HUES6 (cell line): ENCODE data around the gene SPATA18.
A peak's percentile ranks its signal among the peaks of the same experiment; 100 is the strongest.
"Not testable (repeated sequence)": the region's sequence is repeated elsewhere in the genome, so short reads cannot be mapped to it uniquely, and the experiment has no call there.

Source experiments
- H3K27ac ChIP-seq: 2 replicates; pipeline ENCODE4 v1.7.0; 2013; ENCODE audit warnings: low read depth, mild to moderate bottlenecking, low read length, inconsistent platforms
- H3K27me3 ChIP-seq: 2 replicates; pipeline ENCODE4 v1.6.1; 2013; ENCODE audit warnings: low read length; ENCODE audit not compliant: control insufficient read depth, insufficient read depth
- H3K36me3 ChIP-seq: 2 replicates; pipeline ENCODE4 v1.6.1; 2013; ENCODE audit warnings: low read length; ENCODE audit not compliant: control insufficient read depth, insufficient read depth
- H3K4me1 ChIP-seq: 2 replicates; pipeline ENCODE4 v1.6.1; 2013; ENCODE audit warnings: low read length; ENCODE audit not compliant: control insufficient read depth, insufficient read depth
- H3K4me3 ChIP-seq: 2 replicates; pipeline ENCODE4 v1.5.1; 2013; ENCODE audit warnings: low read depth, low read length
- H3K9ac ChIP-seq: one replicate; pipeline ENCODE4 v1.6.1; 2013; ENCODE audit warnings: mild to moderate bottlenecking, low read length
- H3K9me3 ChIP-seq: 2 replicates; pipeline ENCODE4 v1.6.1; 2013; ENCODE audit warnings: low read depth, low read length; ENCODE audit not compliant: control insufficient read depth, insufficient read depth

SPATA18 gene

GRCh38 chr4:52052475-52052780, 1.3 kb downstream of the SPATA18 start:
- Histone ChIP-seq H3K4me3 (peak overlapping the region; percentile 74), H3K9me3 (peaks cover 11% of the 10 kb centered on the region), H3K36me3 (no peaks in the 10 kb centered on the region), H3K4me1 (no peaks in the 10 kb centered on the region; the same call in 1 of the 2 replicates), H3K9ac (no peak overlapping the region), H3K27ac (no peak overlapping the region), H3K27me3 (peaks cover 12% of the 10 kb centered on the region; the same call in 1 of the 2 replicates)

GRCh38 chr4:52054254-52054653, 3.1 kb downstream of the SPATA18 start:
- Histone ChIP-seq H3K4me1 (no peaks in the 10 kb centered on the region; the same call in 1 of the 2 replicates), H3K9me3 (peaks cover 2% of the 10 kb centered on the region), H3K36me3 (no peaks in the 10 kb centered on the region), H3K4me3 (no peak overlapping the region), H3K27ac (no peak overlapping the region), H3K9ac (no peak overlapping the region), H3K27me3 (peaks cover 12% of the 10 kb centered on the region; the same call in 1 of the 2 replicates)

- Histone ChIP-seq H3K4me3 (no peak overlapping the region), H3K4me1 (no peaks in the 10 kb centered on the region; the same call in 1 of the 2 replicates), H3K27me3 (no peaks in the 10 kb centered on the region; the same call in 1 of the 2 replicates), H3K36me3 (no peaks in the 10 kb centered on the region), H3K9me3 (no peaks in the 10 kb centered on the region), H3K27ac (no peak overlapping the region), H3K9ac (no peak overlapping the region)
Measured at GRCh38 chr4:52057196-52057595, 6.1 kb downstream of the SPATA18 start.

GRCh38 chr4:52058275-52058674, 7.2 kb downstream of the SPATA18 start:
- no peaks in the 10 kb centered on the region for H3K9me3 ChIP-seq

GRCh38 chr4:52059372-52059771, 8.3 kb downstream of the SPATA18 start:
- H3K4me1 ChIP-seq = no peaks in the 10 kb centered on the region
- H3K4me3 ChIP-seq = no peak overlapping the region
- no peaks in the 10 kb centered on the region; the same call in 1 of the 2 replicates for H3K27me3 ChIP-seq
- no peaks in the 10 kb centered on the region for H3K9me3 ChIP-seq
- H3K27ac ChIP-seq = no peak overlapping the region
- no peak overlapping the region for H3K9ac ChIP-seq
- no peaks in the 10 kb centered on the region for H3K36me3 ChIP-seq

More at GRCh38 chr4:52058275-52058674, 7.2 kb downstream of the SPATA18 start:
- no peaks in the 10 kb centered on the region for H3K4me1 ChIP-seq
- H3K4me3 ChIP-seq = no peak overlapping the region
- no peak overlapping the region for H3K27ac ChIP-seq
- H3K36me3 ChIP-seq = no peaks in the 10 kb centered on the region
- H3K27me3 ChIP-seq = no peaks in the 10 kb centered on the region; the same call in 1 of the 2 replicates
- no peak overlapping the region for H3K9ac ChIP-seq

GRCh38 chr4:52069571-52069970, 18.5 kb downstream of the SPATA18 start:
- Histone ChIP-seq H3K27me3 (peaks cover 2% of the 10 kb centered on the region; the same call in 1 of the 2 replicates), H3K9ac (no peak overlapping the region), H3K9me3 (no peaks in the 10 kb centered on the region), H3K27ac (no peak overlapping the region), H3K4me1 (no peaks in the 10 kb centered on the region), H3K4me3 (no peak overlapping the region), H3K36me3 (no peaks in the 10 kb centered on the region)

- no peaks in the 10 kb centered on the region for H3K4me1 ChIP-seq
- no peak overlapping the region for H3K4me3 ChIP-seq
- no peaks in the 10 kb centered on the region for H3K36me3 ChIP-seq
- H3K27me3 ChIP-seq = peaks cover 25% of the 10 kb centered on the region
- no peaks in the 10 kb centered on the region for H3K9me3 ChIP-seq
- no peak overlapping the region for H3K9ac ChIP-seq
- H3K27ac ChIP-seq = no peak overlapping the region
Measured at GRCh38 chr4:52071791-52072546, 20.9 kb downstream of the SPATA18 start.

GRCh38 chr4:52076731-52077130, 25.6 kb downstream of the SPATA18 start:
- H3K4me3 ChIP-seq = peak overlapping the region; percentile 57

GRCh38 chr4:52079659-52080058, 28.6 kb downstream of the SPATA18 start:
- Histone ChIP-seq H3K4me3 (no peak overlapping the region), H3K9me3 (no peaks in the 10 kb centered on the region), H3K27ac (no peak overlapping the region), H3K9ac (no peak overlapping the region), H3K4me1 (no peaks in the 10 kb centered on the region), H3K36me3 (no peaks in the 10 kb centered on the region), H3K27me3 (peaks cover 40% of the 10 kb centered on the region)

More at GRCh38 chr4:52076731-52077130, 25.6 kb downstream of the SPATA18 start:
- no peaks in the 10 kb centered on the region for H3K9me3 ChIP-seq
- H3K4me1 ChIP-seq = no peaks in the 10 kb centered on the region
- H3K27me3 ChIP-seq = peaks cover 42% of the 10 kb centered on the region
- no peaks in the 10 kb centered on the region for H3K36me3 ChIP-seq
- H3K27ac ChIP-seq = no peak overlapping the region
- peak overlapping the region; percentile 18 for H3K9ac ChIP-seq

- Histone ChIP-seq H3K27me3 (peaks cover 25% of the 10 kb centered on the region), H3K36me3 (no peaks in the 10 kb centered on the region), H3K4me1 (no peaks in the 10 kb centered on the region), H3K9ac (no peak overlapping the region), H3K4me3 (no peak overlapping the region), H3K27ac (no peak overlapping the region), H3K9me3 (no peaks in the 10 kb centered on the region)
Measured at GRCh38 chr4:52081216-52081615, 30.1 kb downstream of the SPATA18 start.

- not testable (repeated sequence) for H3K9me3 ChIP-seq, H3K9ac ChIP-seq, H3K27me3 ChIP-seq, H3K36me3 ChIP-seq, H3K4me3 ChIP-seq, H3K4me1 ChIP-seq, H3K27ac ChIP-seq
Measured at GRCh38 chr4:52086425-52086824, 35.3 kb downstream of the SPATA18 start.
